Measurements from ENCODE around the gene DNAH6.

The DNAH6 gene

DNA sequence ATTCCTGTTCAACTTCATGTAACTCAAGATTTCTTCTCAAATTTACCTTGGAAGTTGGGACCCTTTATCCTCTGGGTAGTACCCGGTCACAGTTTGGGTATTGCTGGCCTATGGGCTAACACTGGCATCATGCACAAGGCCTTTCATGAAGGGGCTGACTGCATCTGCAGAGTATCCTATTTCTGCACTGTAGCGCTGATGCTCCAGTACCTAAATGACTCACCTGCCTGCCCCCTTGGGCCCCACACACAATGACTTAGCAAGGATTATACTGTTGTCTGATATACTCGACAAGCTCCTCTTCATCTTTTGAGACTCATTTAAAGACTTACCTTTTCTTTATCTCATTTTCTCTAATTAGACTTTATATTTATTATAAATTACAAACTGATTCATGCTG is 39.9 kb downstream of the DNAH6 start:
- Histone ChIP-seq H3K9me3 (ENCODE audit: low read length) (no peaks in the 10 kb centered on the region), H4K20me1 (ENCODE audit: insufficient read depth, low read length) (no peaks in the 10 kb centered on the region), H3K36me3 (ENCODE audit: insufficient read depth, low read length) (no peaks in the 10 kb centered on the region), H3K4me2 (ENCODE audit: low read length) (no peak overlapping the region), H2AFZ (ENCODE audit: low read length) (no peak overlapping the region), H3K27me3 (ENCODE audit: insufficient read depth, low read length) (no peaks in the 10 kb centered on the region), H3K9ac (ENCODE audit: low read length) (no peak overlapping the region), H3K79me2 (ENCODE audit: insufficient read depth, low read length) (no peaks in the 10 kb centered on the region), H3K9me2 (ENCODE audit: low read depth, low read length) (no peaks in the 10 kb centered on the region), H3K4me3 (ENCODE audit: low read depth, low read length, poor library complexity, severe bottlenecking) (no peak overlapping the region), H3F3A (ENCODE audit: insufficient read depth, low read length) (no peaks in the 10 kb centered on the region), H3K4me1 (ENCODE audit: insufficient read depth, low read length, severe bottlenecking) (no peaks in the 10 kb centered on the region), H3K27ac (ENCODE audit: low read depth, low read length, poor library complexity, severe bottlenecking) (no peak overlapping the region)
- TF ChIP-seq EZH2 (IDR thresholded peaks at IDR 0.05; ENCODE audit: borderline replicate concordance, low read length), result no peak
- TF ChIP-seq, protein P1, sequence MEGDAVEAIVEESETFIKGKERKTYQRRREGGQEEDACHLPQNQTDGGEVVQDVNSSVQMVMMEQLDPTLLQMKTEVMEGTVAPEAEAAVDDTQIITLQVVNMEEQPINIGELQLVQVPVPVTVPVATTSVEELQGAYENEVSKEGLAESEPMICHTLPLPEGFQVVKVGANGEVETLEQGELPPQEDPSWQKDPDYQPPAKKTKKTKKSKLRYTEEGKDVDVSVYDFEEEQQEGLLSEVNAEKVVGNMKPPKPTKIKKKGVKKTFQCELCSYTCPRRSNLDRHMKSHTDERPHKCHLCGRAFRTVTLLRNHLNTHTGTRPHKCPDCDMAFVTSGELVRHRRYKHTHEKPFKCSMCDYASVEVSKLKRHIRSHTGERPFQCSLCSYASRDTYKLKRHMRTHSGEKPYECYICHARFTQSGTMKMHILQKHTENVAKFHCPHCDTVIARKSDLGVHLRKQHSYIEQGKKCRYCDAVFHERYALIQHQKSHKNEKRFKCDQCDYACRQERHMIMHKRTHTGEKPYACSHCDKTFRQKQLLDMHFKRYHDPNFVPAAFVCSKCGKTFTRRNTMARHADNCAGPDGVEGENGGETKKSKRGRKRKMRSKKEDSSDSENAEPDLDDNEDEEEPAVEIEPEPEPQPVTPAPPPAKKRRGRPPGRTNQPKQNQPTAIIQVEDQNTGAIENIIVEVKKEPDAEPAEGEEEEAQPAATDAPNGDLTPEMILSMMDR (IDR thresholded peaks at IDR 0.05; ENCODE audit: low read length), result no peak

DNA sequence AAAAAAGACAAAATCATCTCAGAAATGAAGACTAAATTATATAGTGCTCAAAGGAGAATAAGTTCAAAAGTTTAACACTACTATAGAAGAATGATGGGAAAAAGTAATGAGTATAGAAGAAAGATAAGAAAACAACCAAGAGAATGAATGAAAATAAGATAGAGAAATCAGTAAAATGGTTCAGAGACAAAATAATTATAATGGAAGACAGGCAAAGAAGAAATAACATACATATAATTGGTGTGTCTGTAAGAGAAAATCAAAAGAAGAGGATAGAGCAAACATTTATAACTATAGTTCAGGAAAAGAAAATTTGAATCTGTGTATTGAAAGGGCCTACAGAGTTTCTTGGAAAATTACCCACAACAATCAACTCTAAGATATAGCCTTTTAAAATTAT is 43.5 kb downstream of the DNAH6 start:
- Histone ChIP-seq H3K4me2 (ENCODE audit: low read length) (no peak overlapping the region), H3K4me3 (ENCODE audit: low read depth, low read length, poor library complexity, severe bottlenecking) (no peak overlapping the region), H4K20me1 (ENCODE audit: insufficient read depth, low read length) (no peaks in the 10 kb centered on the region), H3K9me3 (ENCODE audit: low read length) (no peaks in the 10 kb centered on the region), H3K79me2 (ENCODE audit: insufficient read depth, low read length) (no peaks in the 10 kb centered on the region), H3K27ac (ENCODE audit: low read depth, low read length, poor library complexity, severe bottlenecking) (no peak overlapping the region), H3K9ac (ENCODE audit: low read length) (no peak overlapping the region), H2AFZ (ENCODE audit: low read length) (no peak overlapping the region), H3F3A (ENCODE audit: insufficient read depth, low read length) (no peaks in the 10 kb centered on the region), H3K9me2 (ENCODE audit: low read depth, low read length) (no peaks in the 10 kb centered on the region), H3K27me3 (ENCODE audit: insufficient read depth, low read length) (no peaks in the 10 kb centered on the region), H3K36me3 (ENCODE audit: insufficient read depth, low read length) (no peaks in the 10 kb centered on the region), H3K4me1 (ENCODE audit: insufficient read depth, low read length, severe bottlenecking) (no peaks in the 10 kb centered on the region)
- TF ChIP-seq, protein P1 (IDR thresholded peaks at IDR 0.05; ENCODE audit: low read length), result no peak
- TF ChIP-seq EZH2 (IDR thresholded peaks at IDR 0.05; ENCODE audit: borderline replicate concordance, low read length), result no peak

DNA sequence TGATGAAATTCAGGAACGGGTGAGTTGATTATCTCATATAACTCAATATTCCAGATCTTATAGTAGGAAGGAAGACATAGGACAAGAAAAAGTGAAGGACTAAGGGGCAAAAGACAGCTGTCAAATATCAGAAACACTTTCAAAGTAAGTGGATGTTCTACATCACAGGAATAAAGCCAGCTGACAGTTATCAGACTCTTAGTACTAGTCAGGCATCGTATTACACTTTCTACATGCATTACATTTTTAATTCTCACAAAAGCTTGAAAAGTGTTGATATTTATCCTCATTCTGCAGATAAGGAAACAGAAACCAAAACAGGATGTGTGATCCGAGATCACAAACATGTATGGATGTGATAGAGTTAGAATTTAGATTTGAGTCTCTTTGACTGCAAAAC is 63.4 kb downstream of the DNAH6 start:
- Histone ChIP-seq H3K9ac (ENCODE audit: low read length) (no peak overlapping the region), H3K9me3 (ENCODE audit: low read length) (no peaks in the 10 kb centered on the region), H3K4me1 (ENCODE audit: insufficient read depth, low read length, severe bottlenecking) (no peaks in the 10 kb centered on the region), H4K20me1 (ENCODE audit: insufficient read depth, low read length) (no peaks in the 10 kb centered on the region), H3K4me2 (ENCODE audit: low read length) (no peak overlapping the region), H3K79me2 (ENCODE audit: insufficient read depth, low read length) (no peaks in the 10 kb centered on the region), H3K27me3 (ENCODE audit: insufficient read depth, low read length) (no peaks in the 10 kb centered on the region), H3F3A (ENCODE audit: insufficient read depth, low read length) (no peaks in the 10 kb centered on the region), H3K27ac (ENCODE audit: low read depth, low read length, poor library complexity, severe bottlenecking) (no peak overlapping the region), H3K4me3 (ENCODE audit: low read depth, low read length, poor library complexity, severe bottlenecking) (no peak overlapping the region), H3K9me2 (ENCODE audit: low read depth, low read length) (no peaks in the 10 kb centered on the region), H2AFZ (ENCODE audit: low read length) (no peak overlapping the region), H3K36me3 (ENCODE audit: insufficient read depth, low read length) (no peaks in the 10 kb centered on the region)
- TF ChIP-seq, protein P1 (IDR thresholded peaks at IDR 0.05; ENCODE audit: low read length), result no peak
